Measurements from ENCODE around the gene MYO10. TPM values are rescaled to one million over a fixed set of nuclear protein-coding genes. Genes with fewer than 3 reads are reported as not detected.

Gene MYO10
- 55.2 and 60.9 TPM in 2 replicates for total RNA-seq

DNA sequence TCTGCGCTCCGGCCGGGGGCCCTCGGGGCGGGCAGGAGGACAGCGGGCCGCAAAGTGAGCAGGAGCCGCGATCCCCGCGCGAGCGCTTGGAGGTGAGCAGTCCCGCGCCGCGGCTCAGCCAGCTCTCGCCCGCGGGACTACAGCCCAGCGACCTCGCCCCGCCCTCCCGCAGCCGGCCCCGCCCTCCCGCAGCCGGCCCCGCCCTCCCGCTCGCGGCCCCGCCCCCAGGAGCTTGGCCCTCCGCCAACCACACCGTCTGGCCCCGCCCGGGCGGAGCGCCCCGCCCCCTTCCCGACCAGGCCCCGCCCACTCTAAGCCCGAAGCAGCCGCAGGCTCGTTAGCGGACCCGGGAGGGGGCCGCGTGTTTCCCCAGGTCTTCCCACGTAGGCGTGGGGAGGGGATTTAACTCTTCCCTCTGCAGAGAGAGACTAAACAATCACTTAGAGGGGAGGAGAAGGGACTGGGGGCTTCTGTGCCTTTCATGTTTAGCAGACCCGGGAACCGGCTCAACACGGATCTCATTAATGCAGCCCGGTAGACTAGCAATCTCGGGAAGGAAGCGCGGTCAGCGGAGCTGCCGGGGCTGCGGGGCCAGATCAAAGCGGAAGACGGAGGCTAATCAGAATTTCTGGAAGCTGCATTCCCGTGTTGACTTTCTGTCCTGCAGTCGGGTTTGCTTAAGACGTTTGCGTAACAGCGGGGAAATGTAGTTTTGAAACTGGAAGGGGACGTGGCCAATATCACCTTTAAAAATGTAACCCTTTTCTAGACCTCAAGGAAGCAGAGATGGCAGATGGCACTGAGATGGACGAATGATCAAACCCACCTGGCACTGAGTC, at the start of gene MYO10:
MYO10 (minus strand) TSS at position 139 of the 839 bp plus-strand sequence. CDS start 480 bp downstream, outside the sequence.

DNA sequence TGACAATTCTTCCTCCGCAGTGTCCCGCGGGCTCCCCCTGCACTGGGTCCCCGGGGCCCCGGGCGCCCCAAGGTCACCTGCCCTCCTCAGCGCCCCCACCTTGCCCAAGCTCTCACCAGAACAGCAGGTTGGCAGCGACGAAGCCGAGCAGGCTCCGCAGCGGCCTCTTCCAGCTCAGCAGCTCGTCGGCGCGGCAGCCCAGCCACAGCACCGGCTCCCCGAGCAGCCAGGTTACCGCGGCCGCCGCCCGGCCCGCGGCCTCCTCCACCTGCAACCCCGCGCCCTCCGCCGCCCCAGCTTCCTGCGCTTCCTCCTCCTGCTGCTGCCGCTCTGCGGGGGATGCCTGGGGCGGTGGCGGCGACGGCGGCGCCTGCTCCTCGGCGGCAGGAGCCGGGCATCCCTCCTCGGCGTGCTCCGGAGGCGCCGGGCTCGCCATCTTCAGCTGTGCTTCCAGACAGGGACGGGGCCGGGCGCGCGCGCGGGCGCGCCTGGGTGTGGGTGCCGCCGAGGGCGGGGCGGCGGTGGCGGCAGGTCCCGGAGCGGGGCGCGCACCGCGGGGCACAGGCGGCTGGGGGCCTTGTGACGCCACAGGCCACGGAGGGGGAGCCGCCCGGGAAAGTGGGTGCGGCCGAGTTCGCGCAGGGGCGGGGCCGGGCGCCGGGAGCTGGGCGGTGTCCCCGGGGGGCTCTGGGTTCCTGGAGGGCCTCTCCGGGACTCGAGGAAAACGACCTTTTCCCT, 319.4 kb downstream of the MYO10 start, which contains the start of gene RETREG1:
RETREG1 (minus strand) TSS at position 462 of the 738 bp plus-strand sequence; CDS start at position 436, 26 bp downstream.

All from dermis lymphatic vessel endothelial cell (primary cell).